ENCODE data around the gene CLPSL1.

Gene CLPSL1

DNA sequence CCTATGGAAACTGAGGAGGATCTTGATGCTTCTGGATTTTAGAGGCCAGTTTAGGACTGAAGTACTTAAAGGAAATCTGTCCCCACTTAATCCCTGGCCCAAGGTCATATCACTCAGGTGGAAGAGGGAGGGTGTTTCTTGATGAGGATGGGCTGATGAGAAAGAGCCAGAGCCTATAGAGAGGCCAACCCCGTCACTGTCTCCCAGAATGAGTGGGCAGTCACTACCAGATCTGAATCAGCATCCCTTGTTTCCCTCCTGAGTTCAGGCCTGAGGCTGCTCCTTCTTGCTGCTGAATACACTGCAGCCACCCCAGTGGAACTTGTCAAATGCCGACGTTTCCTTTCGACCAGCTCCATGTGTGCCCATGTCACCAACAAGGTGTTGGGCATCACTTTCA is 29.2 kb upstream of the CLPSL1 start:
- Mint-ChIP-seq H3K9me3 (no peaks in the 10 kb centered on the region), H3K36me3 (peaks cover 7% of the 10 kb centered on the region), H3K27ac (no peak overlapping the region)

GRCh38 chr6:35752330-35752729 is 28.5 kb upstream of the CLPSL1 start:
- Mint-ChIP-seq H3K4me1 (no peaks in the 10 kb centered on the region), H3K9me3 (no peaks in the 10 kb centered on the region), H3K27ac (no peak overlapping the region), H3K36me3 (peaks cover 5% of the 10 kb centered on the region), H3K4me3 (no peak overlapping the region), H3K27me3 (peaks cover under 1% of the 10 kb centered on the region)

More for the DNA sequence above, 29.2 kb upstream of the CLPSL1 start:
- no peak overlapping the region for H3K4me3 Mint-ChIP-seq
- H3K27me3 Mint-ChIP-seq, result no peaks in the 10 kb centered on the region
- H3K4me1 Mint-ChIP-seq, result no peaks in the 10 kb centered on the region

DNA sequence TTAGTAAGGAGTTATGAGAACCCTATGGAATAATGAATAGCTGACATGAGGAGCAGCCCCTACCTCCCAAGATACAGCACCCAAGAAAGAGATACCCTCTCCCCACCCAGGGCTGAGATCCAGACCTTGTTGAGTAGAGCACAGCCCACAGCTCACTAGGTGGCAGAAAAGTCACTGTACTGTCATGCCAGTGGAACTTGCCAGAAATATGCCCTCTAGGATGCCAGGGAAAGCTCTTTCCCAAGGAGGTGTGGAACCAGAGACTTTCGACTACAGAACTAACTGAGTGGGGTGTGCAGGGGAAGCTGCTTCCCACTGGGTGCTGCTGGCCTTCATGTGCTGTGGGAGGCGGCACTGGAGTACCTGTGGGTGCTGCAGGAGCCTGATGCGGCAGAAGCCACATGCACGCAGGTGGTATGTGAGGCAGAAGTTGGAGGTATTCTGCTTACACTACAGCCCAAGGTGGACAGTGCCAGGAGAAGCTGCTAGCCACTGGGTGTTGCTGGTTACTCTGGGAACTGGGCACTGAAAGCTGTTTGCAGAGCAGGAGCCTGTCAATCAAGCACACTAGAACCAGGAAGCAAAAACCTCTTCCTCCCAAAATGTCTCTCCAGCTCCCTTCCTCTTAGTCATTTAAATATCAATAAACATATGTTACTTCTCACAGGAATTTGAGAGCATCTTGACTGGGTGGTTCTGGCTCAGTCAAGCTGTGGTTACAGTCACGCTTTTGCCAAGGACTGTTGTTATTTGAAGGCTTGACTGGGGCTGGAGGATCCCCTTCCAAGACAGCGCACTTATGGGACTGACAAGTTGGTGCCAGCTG is 26.2 kb upstream of the CLPSL1 start:
- Mint-ChIP-seq H3K27ac (no peak overlapping the region), H3K36me3 (no peaks in the 10 kb centered on the region), H3K4me3 (no peak overlapping the region), H3K9me3 (no peaks in the 10 kb centered on the region), H3K4me1 (no peaks in the 10 kb centered on the region), H3K27me3 (peaks cover 5% of the 10 kb centered on the region)

- no peaks in the 10 kb centered on the region for H3K36me3 Mint-ChIP-seq
- no peak overlapping the region for H3K27ac Mint-ChIP-seq
- H3K4me3 Mint-ChIP-seq, result no peak overlapping the region
- peaks cover 10% of the 10 kb centered on the region for H3K27me3 Mint-ChIP-seq
- no peaks in the 10 kb centered on the region for H3K9me3 Mint-ChIP-seq
- no peaks in the 10 kb centered on the region for H3K4me1 Mint-ChIP-seq
Observed at GRCh38 chr6:35755278-35755924, 25.4 kb upstream of the CLPSL1 start.

- no peaks in the 10 kb centered on the region for H3K4me1 Mint-ChIP-seq
- peaks cover 2% of the 10 kb centered on the region for H3K36me3 Mint-ChIP-seq
- peaks cover 18% of the 10 kb centered on the region for H3K27me3 Mint-ChIP-seq
- H3K27ac Mint-ChIP-seq, result no peak overlapping the region
- no peaks in the 10 kb centered on the region for H3K9me3 Mint-ChIP-seq
- no peak overlapping the region for H3K4me3 Mint-ChIP-seq
Observed at GRCh38 chr6:35757456-35758123, 23.2 kb upstream of the CLPSL1 start.

- Mint-ChIP-seq H3K4me1 (peaks cover 10% of the 10 kb centered on the region), H3K27me3 (peaks cover 32% of the 10 kb centered on the region), H3K27ac (no peak overlapping the region)
Observed at GRCh38 chr6:35759426-35759825, 21.4 kb upstream of the CLPSL1 start.

GRCh38 chr6:35765739-35766138 is 15.1 kb upstream of the CLPSL1 start:
- Mint-ChIP-seq H3K4me3 (no peak overlapping the region), H3K27me3 (peaks cover 22% of the 10 kb centered on the region), H3K9me3 (no peaks in the 10 kb centered on the region), H3K36me3 (no peaks in the 10 kb centered on the region), H3K27ac (no peak overlapping the region), H3K4me1 (peaks cover 10% of the 10 kb centered on the region)

More at GRCh38 chr6:35759426-35759825, 21.4 kb upstream of the CLPSL1 start:
- Mint-ChIP-seq H3K4me3 (no peak overlapping the region), H3K9me3 (no peaks in the 10 kb centered on the region), H3K36me3 (peaks cover 2% of the 10 kb centered on the region)

- H3K36me3 Mint-ChIP-seq, result no peaks in the 10 kb centered on the region
- H3K4me3 Mint-ChIP-seq, result no peak overlapping the region
- H3K4me1 Mint-ChIP-seq, result peaks cover 1% of the 10 kb centered on the region
Observed at GRCh38 chr6:35769211-35769610, 11.6 kb upstream of the CLPSL1 start.

GRCh38 chr6:35771343-35771627 is 9.5 kb upstream of the CLPSL1 start:
- Mint-ChIP-seq H3K4me3 (no peak overlapping the region), H3K36me3 (no peaks in the 10 kb centered on the region), H3K9me3 (no peaks in the 10 kb centered on the region), H3K4me1 (no peaks in the 10 kb centered on the region), H3K27ac (no peak overlapping the region), H3K27me3 (peaks cover 8% of the 10 kb centered on the region)

More at GRCh38 chr6:35769211-35769610, 11.6 kb upstream of the CLPSL1 start:
- Mint-ChIP-seq H3K27ac (no peak overlapping the region), H3K27me3 (peaks cover 4% of the 10 kb centered on the region), H3K9me3 (no peaks in the 10 kb centered on the region)

- no peak overlapping the region for H3K4me3 Mint-ChIP-seq
- peaks cover 4% of the 10 kb centered on the region for H3K4me1 Mint-ChIP-seq
- no peaks in the 10 kb centered on the region for H3K9me3 Mint-ChIP-seq
- H3K27me3 Mint-ChIP-seq, result peaks cover 15% of the 10 kb centered on the region
- H3K27ac Mint-ChIP-seq, result no peak overlapping the region
- H3K36me3 Mint-ChIP-seq, result no peaks in the 10 kb centered on the region
Observed at GRCh38 chr6:35774116-35774794, 6.6 kb upstream of the CLPSL1 start.

DNA sequence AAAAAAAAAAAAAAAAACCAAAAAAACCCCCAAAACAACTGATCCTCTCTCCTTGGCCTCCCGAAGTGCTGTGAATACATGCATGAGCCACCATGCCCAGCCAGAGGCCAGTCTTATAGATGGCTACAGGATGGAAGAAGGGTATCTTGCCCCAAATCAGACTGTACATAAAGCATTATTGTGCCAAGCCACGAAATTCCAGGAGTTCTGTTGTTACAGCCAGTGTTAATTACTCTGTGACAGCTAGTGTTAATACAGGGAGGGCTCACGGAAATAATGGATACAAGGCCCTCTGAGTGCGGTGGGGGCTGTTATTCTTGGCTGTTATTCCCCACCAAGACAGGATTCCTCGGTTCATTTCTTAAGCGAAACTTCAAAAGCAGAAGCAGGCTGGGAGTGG is 5.8 kb upstream of the CLPSL1 start:
- Mint-ChIP-seq H3K4me1 (peaks cover 4% of the 10 kb centered on the region), H3K27me3 (peaks cover 15% of the 10 kb centered on the region)

DNA sequence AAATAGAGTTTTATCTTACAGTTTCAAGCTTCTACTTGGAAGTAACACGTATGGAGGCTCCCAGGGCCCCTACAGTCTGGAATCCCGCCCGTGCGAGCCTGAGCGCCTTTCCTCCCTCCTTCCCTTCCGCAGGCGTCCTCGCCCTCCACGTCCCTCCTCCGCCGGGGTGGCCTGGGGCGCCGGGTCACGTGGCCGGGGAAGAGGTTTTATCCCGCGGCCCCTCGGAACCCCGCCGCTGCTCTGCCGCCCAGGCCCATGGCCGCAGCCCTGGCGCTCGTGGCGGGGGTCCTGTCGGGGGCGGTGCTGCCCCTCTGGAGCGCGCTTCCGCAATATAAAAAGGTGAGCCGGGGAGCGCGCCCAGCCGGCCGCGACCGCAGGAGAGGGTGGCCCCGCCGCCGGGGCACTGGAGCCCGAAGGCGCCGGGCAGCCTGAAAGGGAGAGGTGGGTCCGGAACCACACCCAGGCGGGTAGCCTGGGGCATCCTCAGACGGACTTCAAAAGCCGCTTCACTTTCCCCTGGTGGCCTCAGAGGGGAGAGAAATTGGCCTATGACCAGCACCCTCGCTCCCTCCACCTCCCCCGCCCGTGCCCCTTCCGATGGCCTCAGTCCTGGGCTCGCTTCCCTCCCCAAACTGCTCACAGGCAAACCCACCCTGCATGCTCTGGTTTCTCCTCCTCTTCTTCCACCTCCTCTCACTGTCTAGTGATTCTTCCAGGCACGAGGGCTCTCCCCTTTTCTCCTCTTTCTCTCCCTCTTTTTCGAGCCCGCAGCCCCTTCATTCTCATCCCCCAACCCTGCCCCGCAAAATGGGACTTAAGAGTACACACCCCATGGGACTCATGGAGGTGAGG is 4.2 kb upstream of the CLPSL1 start, which contains the start of gene CLPSL2:
Gene CLPSL2 (plus strand): TSS at position 235 of the 852 bp plus-strand sequence. CDS start 21 bp downstream, at position 256.
- H3K27ac Mint-ChIP-seq, result no peak within 1 kb of the TSS
- H3K4me1 Mint-ChIP-seq, result peaks cover 4% of the 10 kb centered on the region
- H3K9me3 Mint-ChIP-seq, result no peaks in the 10 kb centered on the region
- no peaks in the 10 kb centered on the region for H3K36me3 Mint-ChIP-seq
- peak within 1 kb of the TSS; percentile 80 for H3K4me3 Mint-ChIP-seq
- H3K27me3 Mint-ChIP-seq, result peaks cover 15% of the 10 kb centered on the region

More for the DNA sequence above, 5.8 kb upstream of the CLPSL1 start:
- Mint-ChIP-seq H3K4me3 (no peak overlapping the region), H3K36me3 (no peaks in the 10 kb centered on the region), H3K9me3 (no peaks in the 10 kb centered on the region), H3K27ac (no peak overlapping the region)

DNA sequence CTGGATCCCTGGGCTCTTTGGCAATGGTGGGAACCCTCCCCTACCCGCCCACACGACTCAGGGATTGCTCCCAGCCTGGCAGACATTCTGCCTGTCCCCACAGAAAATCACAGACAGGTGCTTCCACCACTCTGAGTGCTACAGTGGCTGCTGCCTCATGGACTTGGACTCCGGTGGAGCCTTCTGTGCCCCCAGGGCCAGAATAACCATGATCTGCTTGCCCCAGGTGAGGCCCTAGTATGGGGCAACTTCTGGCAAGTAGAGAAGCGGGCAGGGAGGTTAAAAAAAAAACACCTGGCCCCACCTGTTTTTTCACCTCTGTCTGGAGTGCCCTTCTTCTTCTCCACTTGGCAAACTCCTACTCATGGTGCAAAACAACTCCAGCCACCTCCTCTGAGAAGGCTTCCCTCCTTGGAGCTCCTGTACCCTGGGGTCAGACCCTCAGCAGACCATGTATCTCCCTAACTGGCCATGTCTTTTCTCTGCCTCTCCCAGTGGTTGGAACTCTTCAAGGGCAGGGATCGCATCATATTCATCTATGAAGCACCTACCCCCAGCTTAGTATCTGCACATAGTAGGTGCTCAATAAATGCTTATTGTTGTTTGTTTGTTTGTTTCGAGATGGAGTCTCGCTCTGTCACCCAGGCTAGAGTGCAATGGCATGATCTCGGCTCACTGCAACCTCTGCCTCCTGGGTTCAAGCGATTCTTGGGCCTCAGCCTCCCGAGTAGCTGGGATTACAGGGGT is 3.3 kb upstream of the CLPSL1 start:
- H3K4me1 Mint-ChIP-seq, result peaks cover 4% of the 10 kb centered on the region
- H3K9me3 Mint-ChIP-seq, result no peaks in the 10 kb centered on the region
- H3K27ac Mint-ChIP-seq, result no peak overlapping the region
- H3K4me3 Mint-ChIP-seq, result peak overlapping the region; percentile 80
- H3K27me3 Mint-ChIP-seq, result peaks cover 15% of the 10 kb centered on the region
- H3K36me3 Mint-ChIP-seq, result no peaks in the 10 kb centered on the region

DNA sequence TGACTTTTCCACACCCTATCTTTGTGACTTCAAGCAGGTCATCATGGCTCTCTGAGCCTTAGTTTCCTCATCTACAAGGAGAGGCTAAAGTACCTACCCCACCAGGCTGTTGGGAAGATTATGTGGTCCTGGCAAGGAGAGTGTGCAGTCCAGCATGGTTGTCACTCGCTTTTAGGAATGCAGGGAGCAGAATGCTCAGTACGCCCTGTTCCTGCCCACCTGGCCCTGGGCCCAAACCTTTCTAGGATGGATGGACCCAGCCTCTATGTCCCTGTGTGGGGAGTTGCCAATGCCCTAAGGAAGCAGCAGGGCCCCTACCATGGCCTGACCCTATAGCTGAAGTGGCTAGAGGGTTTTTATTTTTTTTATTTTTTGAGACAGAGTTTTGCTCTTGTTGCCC is 2.4 kb upstream of the CLPSL1 start:
- no peaks in the 10 kb centered on the region for H3K36me3 Mint-ChIP-seq
- H3K9me3 Mint-ChIP-seq, result no peaks in the 10 kb centered on the region
- H3K4me1 Mint-ChIP-seq, result peaks cover 4% of the 10 kb centered on the region
- peak overlapping the region; percentile 8 for H3K4me3 Mint-ChIP-seq
- no peak overlapping the region for H3K27ac Mint-ChIP-seq
- H3K27me3 Mint-ChIP-seq, result peaks cover 14% of the 10 kb centered on the region

Data from activated naive CD4-positive, alpha-beta T cell treated with anti-CD3 and anti-CD28 coated beads, Interleukin-2, amount 50 U/mL, for 24 hours (primary cell).